ENCODE measurements around the gene JMJD4. TPM values are rescaled to one million over a fixed set of nuclear protein-coding genes. Genes with fewer than 3 reads are reported as not detected.

Gene JMJD4
- total RNA-seq, 1 experiment from 2014 or later, result 24.4 TPM

GRCh38 chr1:227771326-227771725 is 36.2 kb upstream of the JMJD4 start:
- Histone ChIP-seq H3K27ac (ENCODE audit: insufficient read length, low read depth, low read length) (no peak overlapping the region), H3K14ac (ENCODE audit: insufficient read depth, low read length) (no peak overlapping the region; the same call in 1 of the 2 replicates), H3K18ac (ENCODE audit: insufficient read length, low read depth, low read length) (no peak overlapping the region), H2BK20ac (ENCODE audit: low read depth, low read length, poor library complexity, severe bottlenecking) (no peak overlapping the region), H4K91ac (ENCODE audit: insufficient read length, low read depth, low read length) (no peak overlapping the region), H2AFZ (ENCODE audit: low read length) (no peak overlapping the region), H3K4me2 (ENCODE audit: insufficient read depth, insufficient read length, low read length) (no peak overlapping the region), H2BK15ac (ENCODE audit: low read depth, low read length) (no peak overlapping the region), H2BK5ac (ENCODE audit: insufficient read length, low read length) (no peak overlapping the region), H3K79me2 (ENCODE audit: insufficient read depth, low read length) (no peaks in the 10 kb centered on the region), H2BK120ac (ENCODE audit: low read depth, low read length, poor library complexity, severe bottlenecking) (no peak overlapping the region), H3K79me1 (ENCODE audit: insufficient read depth, low read depth, low read length, poor library complexity, severe bottlenecking) (no peaks in the 10 kb centered on the region), H3K56ac (ENCODE audit: insufficient read length, low read depth, low read length) (no peak overlapping the region), H3K23me2 (ENCODE audit: insufficient read length, low read depth, low read length, poor library complexity, severe bottlenecking) (no peaks in the 10 kb centered on the region), H3K27me3 (ENCODE audit: insufficient read depth, low read length) (no peaks in the 10 kb centered on the region), H2BK12ac (ENCODE audit: insufficient read length, low read depth, low read length) (no peak overlapping the region), H3K9me3 (ENCODE audit: control insufficient read depth, low read depth, low read length) (no peaks in the 10 kb centered on the region), H3K4me1 (ENCODE audit: insufficient read depth, low read length) (no peaks in the 10 kb centered on the region), H4K8ac (replicated peaks; ENCODE audit: insufficient read length, low read depth, low read length) (no peak overlapping the region), H2AK5ac (ENCODE audit: insufficient read length, low read length) (no peak overlapping the region), H4K20me1 (ENCODE audit: control insufficient read depth, insufficient read depth, insufficient read length) (no peaks in the 10 kb centered on the region), H3K23ac (ENCODE audit: insufficient read length, low read depth, low read length) (no peak overlapping the region), H3T11ph (ENCODE audit: low read length) (no peak overlapping the region), H3K9ac (ENCODE audit: extremely low read depth, insufficient read length, low read length) (no peak overlapping the region), H3K4ac (ENCODE audit: low read depth, low read length) (no peak overlapping the region), H4K5ac (ENCODE audit: insufficient read length, low read depth, low read length) (no peak overlapping the region)
- H3K4me1 Mint-ChIP-seq, result no peaks in the 10 kb centered on the region
- DNase-seq, result no peak
- TF ChIP-seq, protein P1, sequence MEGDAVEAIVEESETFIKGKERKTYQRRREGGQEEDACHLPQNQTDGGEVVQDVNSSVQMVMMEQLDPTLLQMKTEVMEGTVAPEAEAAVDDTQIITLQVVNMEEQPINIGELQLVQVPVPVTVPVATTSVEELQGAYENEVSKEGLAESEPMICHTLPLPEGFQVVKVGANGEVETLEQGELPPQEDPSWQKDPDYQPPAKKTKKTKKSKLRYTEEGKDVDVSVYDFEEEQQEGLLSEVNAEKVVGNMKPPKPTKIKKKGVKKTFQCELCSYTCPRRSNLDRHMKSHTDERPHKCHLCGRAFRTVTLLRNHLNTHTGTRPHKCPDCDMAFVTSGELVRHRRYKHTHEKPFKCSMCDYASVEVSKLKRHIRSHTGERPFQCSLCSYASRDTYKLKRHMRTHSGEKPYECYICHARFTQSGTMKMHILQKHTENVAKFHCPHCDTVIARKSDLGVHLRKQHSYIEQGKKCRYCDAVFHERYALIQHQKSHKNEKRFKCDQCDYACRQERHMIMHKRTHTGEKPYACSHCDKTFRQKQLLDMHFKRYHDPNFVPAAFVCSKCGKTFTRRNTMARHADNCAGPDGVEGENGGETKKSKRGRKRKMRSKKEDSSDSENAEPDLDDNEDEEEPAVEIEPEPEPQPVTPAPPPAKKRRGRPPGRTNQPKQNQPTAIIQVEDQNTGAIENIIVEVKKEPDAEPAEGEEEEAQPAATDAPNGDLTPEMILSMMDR (conservative IDR thresholded peaks at IDR 0.05), result no peak
- H3K36me3 Mint-ChIP-seq (ENCODE audit: insufficient read depth in 1 of 3, low read depth in 3 of 3), result peaks cover 19 to 53% (median 45%) of the 10 kb centered on the region in 3 experiments
- H3K27ac Mint-ChIP-seq, result no peak overlapping the region
- no peaks in the 10 kb centered on the region for H3K27me3 Mint-ChIP-seq (ENCODE audit: low read depth)
- H3K4me3 Mint-ChIP-seq, result no peak overlapping the region
- no peaks in the 10 kb centered on the region for H3K9me3 Mint-ChIP-seq
- WGBS (ENCODE audit: extremely low coverage, insufficient read length, low lambda C conversion rate), result no CpG with 5 or more reads among the region's 8 CpGs

Measured in H9 (cell line).